Ovary (tissue), 9 donors: ENCODE measurements around the gene RTTN. TPM values are rescaled to one million over a fixed set of nuclear protein-coding genes. Genes with fewer than 3 reads are reported as not detected.

Experiments used
- DNase-seq, 5 donors: peaks; one replicate each; pipeline ENCODE4 v3.0.0-alpha.2; 2019 to 2020
- H3K27ac ChIP-seq, 2 donors: fragments of 200-600 bp; one replicate each; pipeline versions ENCODE4 v1.5.1 to v1.8.0; 2019 to 2022
- H3K27me3 ChIP-seq: fragments of 200-600 bp; one replicate; pipeline ENCODE4 v1.8.0; 2022
- H3K36me3 ChIP-seq: fragments of 200-600 bp; sonication (generic); one replicate; pipeline ENCODE4 v1.5.1; 2019
- H3K4me1 ChIP-seq: one replicate; pipeline ENCODE4 v1.8.1; 2013; ENCODE audit warnings: mild to moderate bottlenecking, moderate library complexity; ENCODE audit not compliant: insufficient read depth
- H3K4me3 ChIP-seq: fragments of 200-600 bp; sonication (generic); one replicate; pipeline ENCODE4 v1.5.1; 2017
- H3K9me3 ChIP-seq, 2 donors: fragments of 200-600 bp in 1 of 2; sonication (generic) in 1 of 2; one replicate each; pipeline versions ENCODE4 v1.5.1 to v1.8.1; 2013 to 2019; ENCODE audit warnings: mild to moderate bottlenecking in 1 of 2, moderate library complexity in 1 of 2
- EP300 ChIP-seq: sonication (generic); formaldehyde crosslinking; IDR thresholded peaks from one replicate; pipeline ENCODE4 v1.6.1; 2017; ENCODE audit warnings: antibody characterized with exemption
- POLR2A ChIP-seq: fragments of 450-650 bp; IDR thresholded peaks from one replicate; pipeline ENCODE4 v1.6.1; 2017; ENCODE audit warnings: antibody characterized with exemption, mild to moderate bottlenecking, moderate library complexity
- WGBS, 3 donors: extraction: QIAGEN DNeasy Blood & Tissue Kit in 1 of 3; methylation state at CpG; one replicate each; pipeline versions ENCODE4 v1.1.5 to v1.1.7; 2013 to 2017; 5-methylcytosine and 5-hydroxymethylcytosine counted together
- intact Hi-C, 4 donors: fragments of 100-400 bp; cut with DNase I; formaldehyde crosslinking; loops; one replicate each; pipeline versions ENCODE4 v1.11.0 to v1.15.1; 2022 to 2023
- polyA plus RNA-seq, 2 donors: library from polyadenylated mRNA; stranded (reverse); fragments of 200-250 nt in 1 of 2; fragments of 350-450 nt in 1 of 2; fragmentation: Illumina TruSeq in 1 of 2; extraction: RNeasy Lipid Tissue Mini Kit (QIAGEN cat#74804) in 1 of 2; gene quantifications; one replicate each; pipeline ENCODE4 v1.2.3, GENCODE V29; 2013 to 2014
- total RNA-seq, 7 donors: library from RNA; depleted of rRNA in 2 of 7; stranded (reverse); fragments of >200 nt in 2 of 7; fragmentation: NEBNext Ultra II Directional in 3 of 7; extraction: Animal tissue kit (Norgen Biotek cat#: 25700) in 3 of 7; gene quantifications; one replicate each; pipeline versions ENCODE4 v1.1.0 to v1.2.4, GENCODE V29; 2016 to 2023
- TF ChIP-seq, protein P1 (sequence below), 3 donors: fragments of 450-650 bp in 2 of 3; fragments of 200-600 bp in 1 of 3; IDR thresholded peaks; one replicate each; pipeline versions ENCODE4 v1.5.1 to v1.8.0; 2016 to 2022; ENCODE audit warnings: antibody characterized with exemption in 3 of 3, mild to moderate bottlenecking in 1 of 3
- donor health status: DM: no; HTN: no; CAD: no; lungs with moderate emphysema.
- donor health status: DM: no; HTN: no; CAD: no.
- donor health status: Bipolar disorder and iron deficiency.
- donor health status: DM: yes; HTN: yes; CAD: no.
- donor health status: DM: no; HTN: no; CAD: no.
- donor health status: DM: yes; HTN: yes; CAD: no.

RTTN gene
- total and polyA plus RNA-seq, 9 donors = 6.2 to 22.4 (median 14.9) TPM

GRCh38 chr18:69992776-69993175 is 212.7 kb downstream of the RTTN start:
- no peak for DNase-seq
- 81 to 94% (median 83%) methylated on average over 1 of the region's 1 CpG for WGBS, 3 donors
- no peaks in the 10 kb centered on the region for H3K27me3 ChIP-seq
- H3K4me3 ChIP-seq = no peak overlapping the region
- H3K4me1 ChIP-seq = no peaks in the 10 kb centered on the region
- H3K9me3 ChIP-seq = no peaks in the 10 kb centered on the region
- TF ChIP-seq EP300 (no peak), POLR2A (no peak)
- TF ChIP-seq, protein P1, sequence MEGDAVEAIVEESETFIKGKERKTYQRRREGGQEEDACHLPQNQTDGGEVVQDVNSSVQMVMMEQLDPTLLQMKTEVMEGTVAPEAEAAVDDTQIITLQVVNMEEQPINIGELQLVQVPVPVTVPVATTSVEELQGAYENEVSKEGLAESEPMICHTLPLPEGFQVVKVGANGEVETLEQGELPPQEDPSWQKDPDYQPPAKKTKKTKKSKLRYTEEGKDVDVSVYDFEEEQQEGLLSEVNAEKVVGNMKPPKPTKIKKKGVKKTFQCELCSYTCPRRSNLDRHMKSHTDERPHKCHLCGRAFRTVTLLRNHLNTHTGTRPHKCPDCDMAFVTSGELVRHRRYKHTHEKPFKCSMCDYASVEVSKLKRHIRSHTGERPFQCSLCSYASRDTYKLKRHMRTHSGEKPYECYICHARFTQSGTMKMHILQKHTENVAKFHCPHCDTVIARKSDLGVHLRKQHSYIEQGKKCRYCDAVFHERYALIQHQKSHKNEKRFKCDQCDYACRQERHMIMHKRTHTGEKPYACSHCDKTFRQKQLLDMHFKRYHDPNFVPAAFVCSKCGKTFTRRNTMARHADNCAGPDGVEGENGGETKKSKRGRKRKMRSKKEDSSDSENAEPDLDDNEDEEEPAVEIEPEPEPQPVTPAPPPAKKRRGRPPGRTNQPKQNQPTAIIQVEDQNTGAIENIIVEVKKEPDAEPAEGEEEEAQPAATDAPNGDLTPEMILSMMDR (IDR thresholded peaks at IDR 0.05) = no peak
- no peaks in the 10 kb centered on the region for H3K36me3 ChIP-seq
- H3K27ac ChIP-seq = no peak overlapping the region
- intact Hi-C loops = no loop called here

- 98 to 100% (median 100%) methylated on average over 1 of the region's 1 CpG for WGBS, 3 donors
- no peaks in the 10 kb centered on the region for H3K9me3 ChIP-seq
- H3K27me3 ChIP-seq = no peaks in the 10 kb centered on the region
- TF ChIP-seq POLR2A (no peak), EP300 (no peak)
- TF ChIP-seq, protein P1 (IDR thresholded peaks at IDR 0.05) = no peak
- H3K27ac ChIP-seq = no peak overlapping the region
- no peak for DNase-seq
- no peaks in the 10 kb centered on the region for H3K4me1 ChIP-seq
- H3K36me3 ChIP-seq = no peaks in the 10 kb centered on the region
- no peak overlapping the region for H3K4me3 ChIP-seq
- intact Hi-C loops = no loop called here
These were observed 217.6 kb downstream of the RTTN start for GRCh38 chr18:69987870-69988269.

- no peak for DNase-seq
- Histone ChIP-seq H3K4me1 (no peaks in the 10 kb centered on the region), H3K36me3 (no peaks in the 10 kb centered on the region), H3K27me3 (no peaks in the 10 kb centered on the region), H3K9me3 (no peaks in the 10 kb centered on the region), H3K27ac (no peak overlapping the region), H3K4me3 (no peak overlapping the region)
- 93 to 98% (median 95%) methylated on average over 4 of the region's 4 CpGs for WGBS, 3 donors
- intact Hi-C loops = no loop called here
- TF ChIP-seq, protein P1 (IDR thresholded peaks at IDR 0.05) = no peak
- TF ChIP-seq POLR2A (no peak), EP300 (no peak)
These were observed 220.2 kb downstream of the RTTN start for GRCh38 chr18:69985239-69985638.

DNA sequence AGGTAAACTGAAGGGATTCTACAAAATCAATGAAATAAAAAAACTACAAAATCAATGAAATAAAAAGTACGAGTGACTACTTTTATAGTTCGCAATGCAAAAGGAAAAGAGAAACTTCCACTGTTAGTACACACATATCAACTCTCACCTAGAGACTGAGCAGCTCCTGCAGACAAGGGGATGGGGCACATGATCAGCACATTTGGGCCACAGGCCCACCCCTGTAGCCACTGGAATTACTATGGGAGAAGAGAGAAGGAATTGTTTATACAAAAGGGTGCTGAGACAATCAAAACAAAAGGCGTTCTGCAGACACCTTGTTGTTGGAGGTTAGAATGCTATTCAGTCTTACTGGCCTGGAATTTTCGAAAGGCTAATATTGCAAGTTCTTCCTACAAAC is 223.1 kb downstream of the RTTN start:
- whole genome bisulfite sequencing, 3 donors = 84 to 92% (median 87%) methylated on average over 4 of the region's 4 CpGs

More for the DNA sequence above, 223.1 kb downstream of the RTTN start:
- no peaks in the 10 kb centered on the region for H3K27me3 ChIP-seq
- no peaks in the 10 kb centered on the region for H3K4me1 ChIP-seq
- intact Hi-C loops = no loop called here
- H3K4me3 ChIP-seq = no peak overlapping the region
- H3K27ac ChIP-seq = no peak overlapping the region
- peaks cover 0 to 4% of the 10 kb centered on the region in 2 donors for H3K9me3 ChIP-seq
- no peaks in the 10 kb centered on the region for H3K36me3 ChIP-seq
- no peak for DNase-seq
- TF ChIP-seq EP300 (no peak), POLR2A (no peak)
- TF ChIP-seq, protein P1 (IDR thresholded peaks at IDR 0.05) = no peak
